OCI-LY3 (cell line): ENCODE results near the gene TEX14.

Experiments
- H2AFZ ChIP-seq: fragments of 200-600, 300-600 bp; shearing (Covaris generic); 2 replicates; pipeline ENCODE4 v1.6.0; 2014; ENCODE audit warnings: antibody characterized with exemption, low read depth, low read length
- H3K27ac ChIP-seq: fragments of 200-600, 300-600 bp; sonication (generic); 2 replicates; pipeline ENCODE4 v1.5.1; 2014; ENCODE audit warnings: mild to moderate bottlenecking, low read length, moderate library complexity, mixed read lengths
- H3K27me3 ChIP-seq: fragments of 200-600, 300-600 bp; sonication (generic); 2 replicates; pipeline ENCODE4 v1.6.1; 2014; ENCODE audit warnings: low read depth, low read length, mixed read lengths
- H3K36me3 ChIP-seq: fragments of 200-600, 300-600 bp; sonication (generic); replicated peaks from 2 replicates; pipeline ENCODE3; 2014; ENCODE audit warnings: low read depth, low read length, mixed read lengths
- H3K4me1 ChIP-seq: fragments of 300-600, 200-600 bp; sonication (generic); 2 replicates; pipeline ENCODE4 v1.6.1; 2014; ENCODE audit warnings: low read length, mixed read lengths
- H3K4me2 ChIP-seq: fragments of 200-600, 300-600 bp; sonication (generic); 2 replicates; pipeline ENCODE4 v1.6.1; 2014; ENCODE audit warnings: low read length, mixed read lengths
- H3K4me3 ChIP-seq: fragments of 300-600, 200-600 bp; sonication (generic); 2 replicates; pipeline ENCODE4 v1.5.1; 2014; ENCODE audit warnings: antibody characterized with exemption, mild to moderate bottlenecking, low read length, moderate library complexity
- H3K79me2 ChIP-seq: fragments of 300-600, 200-600 bp; shearing (Covaris generic); 2 replicates; pipeline ENCODE4 v1.6.1; 2014; ENCODE audit warnings: mild to moderate bottlenecking, low read length, mixed read lengths
- H3K9ac ChIP-seq: fragments of 300-600, 200-600 bp; shearing (Covaris generic); 2 replicates; pipeline ENCODE4 v1.6.0; 2014; ENCODE audit warnings: mild to moderate bottlenecking, low read length, moderate library complexity
- H3K9me3 ChIP-seq: fragments of 200-600, 300-600 bp; shearing (Covaris generic); 2 replicates; pipeline ENCODE4 v1.6.1; 2014; ENCODE audit warnings: low read length, mixed read lengths; ENCODE audit not compliant: insufficient read depth
- H4K20me1 ChIP-seq: fragments of 200-600, 300-600 bp; sonication (generic); 2 replicates; pipeline ENCODE4 v1.6.1; 2016; ENCODE audit warnings: low read length, mixed read lengths; ENCODE audit not compliant: insufficient read depth
- EZH2phosphoT487 ChIP-seq: fragments of 200-600 bp; shearing (Covaris generic); IDR thresholded peaks from 2 replicates; pipeline ENCODE4 v1.6.1; 2018; ENCODE audit warnings: antibody characterized with exemption, mixed run types, low read depth
- TF ChIP-seq, protein P1 (sequence below): fragments of 200-600, 300-600 bp; sonication (generic); IDR thresholded peaks from 2 replicates; pipeline ENCODE4 v1.5.1; 2014; ENCODE audit warnings: antibody characterized with exemption, low read length, low read depth

The TEX14 gene

DNA sequence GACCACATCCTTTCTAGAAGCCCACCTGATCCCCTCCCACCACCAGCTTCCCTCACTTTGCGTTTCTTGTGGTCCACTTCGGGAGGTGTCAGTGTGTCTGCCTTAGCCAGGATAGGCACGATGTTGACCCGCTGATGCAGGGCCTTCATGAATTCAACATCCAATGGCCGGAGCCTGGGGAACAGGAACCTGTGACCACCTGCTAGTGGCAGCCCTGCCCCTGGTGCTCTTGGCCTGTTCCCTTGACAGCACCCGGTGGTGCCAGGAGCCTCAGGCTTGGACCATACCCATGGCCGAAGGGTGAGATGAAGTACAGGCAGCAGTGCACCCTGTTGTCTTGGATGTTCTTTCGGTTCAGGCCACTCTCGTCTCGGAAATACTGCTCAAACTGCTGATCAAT lies 170.2 kb downstream of the TEX14 start:
- Histone ChIP-seq H3K36me3 (no peaks in the 10 kb centered on the region), H3K9ac (no peak overlapping the region), H4K20me1 (no peaks in the 10 kb centered on the region), H3K4me2 (no peak overlapping the region), H3K27me3 (no peaks in the 10 kb centered on the region), H3K4me3 (no peak overlapping the region), H3K79me2 (peaks cover 7% of the 10 kb centered on the region), H3K4me1 (peaks cover 20% of the 10 kb centered on the region), H3K9me3 (no peaks in the 10 kb centered on the region), H3K27ac (no peak overlapping the region), H2AFZ (no peak overlapping the region)
- TF ChIP-seq EZH2phosphoT487, result no peak
- TF ChIP-seq, protein P1, sequence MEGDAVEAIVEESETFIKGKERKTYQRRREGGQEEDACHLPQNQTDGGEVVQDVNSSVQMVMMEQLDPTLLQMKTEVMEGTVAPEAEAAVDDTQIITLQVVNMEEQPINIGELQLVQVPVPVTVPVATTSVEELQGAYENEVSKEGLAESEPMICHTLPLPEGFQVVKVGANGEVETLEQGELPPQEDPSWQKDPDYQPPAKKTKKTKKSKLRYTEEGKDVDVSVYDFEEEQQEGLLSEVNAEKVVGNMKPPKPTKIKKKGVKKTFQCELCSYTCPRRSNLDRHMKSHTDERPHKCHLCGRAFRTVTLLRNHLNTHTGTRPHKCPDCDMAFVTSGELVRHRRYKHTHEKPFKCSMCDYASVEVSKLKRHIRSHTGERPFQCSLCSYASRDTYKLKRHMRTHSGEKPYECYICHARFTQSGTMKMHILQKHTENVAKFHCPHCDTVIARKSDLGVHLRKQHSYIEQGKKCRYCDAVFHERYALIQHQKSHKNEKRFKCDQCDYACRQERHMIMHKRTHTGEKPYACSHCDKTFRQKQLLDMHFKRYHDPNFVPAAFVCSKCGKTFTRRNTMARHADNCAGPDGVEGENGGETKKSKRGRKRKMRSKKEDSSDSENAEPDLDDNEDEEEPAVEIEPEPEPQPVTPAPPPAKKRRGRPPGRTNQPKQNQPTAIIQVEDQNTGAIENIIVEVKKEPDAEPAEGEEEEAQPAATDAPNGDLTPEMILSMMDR, result no peak

DNA sequence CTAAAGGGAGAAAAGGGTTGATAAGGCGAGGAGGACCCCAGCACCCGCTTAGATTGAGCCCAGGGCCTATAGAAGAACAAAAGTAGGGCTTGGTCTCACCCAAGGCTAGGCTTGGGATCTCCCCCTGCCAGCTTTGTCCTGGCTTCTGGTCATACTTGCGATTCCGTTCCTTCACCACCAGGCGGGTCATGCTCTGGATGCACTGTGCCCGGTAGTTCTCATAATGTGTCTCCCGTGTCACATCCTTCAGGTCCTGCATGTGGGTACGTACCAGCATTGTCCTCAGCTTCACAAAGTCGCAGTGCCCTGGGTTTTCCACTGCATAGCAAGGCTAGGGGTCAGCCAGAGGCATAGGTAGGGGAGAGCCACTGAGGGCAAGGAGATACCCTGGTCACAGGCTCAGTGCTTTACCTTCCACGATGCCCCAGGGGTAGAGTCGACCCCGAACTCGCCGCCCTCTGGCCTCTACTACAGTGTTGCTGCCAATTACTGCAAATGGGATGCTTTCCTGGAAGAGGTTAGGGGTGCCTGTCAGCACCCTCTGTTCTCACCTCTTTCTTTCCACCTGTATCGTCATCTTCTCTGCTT lies 170.9 kb downstream of the TEX14 start:
- peaks cover 20% of the 10 kb centered on the region for H3K4me1 ChIP-seq
- no peaks in the 10 kb centered on the region for H4K20me1 ChIP-seq
- peaks cover 8% of the 10 kb centered on the region for H3K79me2 ChIP-seq
- H3K4me3 ChIP-seq, result peak overlapping the region; percentile 91
- H3K27me3 ChIP-seq, result no peaks in the 10 kb centered on the region
- H2AFZ ChIP-seq, result 0 out of 2 replicates have a peak overlapping the region, but pooled peaks have one; percentile 47
- H3K9me3 ChIP-seq, result no peaks in the 10 kb centered on the region
- H3K4me2 ChIP-seq, result peak overlapping the region; percentile 99
- no peak for TF ChIP-seq EZH2phosphoT487
- TF ChIP-seq, protein P1, result peak; percentile 33
- H3K27ac ChIP-seq, result no peak overlapping the region
- H3K9ac ChIP-seq, result peak overlapping the region; percentile 43
- H3K36me3 ChIP-seq, result no peaks in the 10 kb centered on the region

DNA sequence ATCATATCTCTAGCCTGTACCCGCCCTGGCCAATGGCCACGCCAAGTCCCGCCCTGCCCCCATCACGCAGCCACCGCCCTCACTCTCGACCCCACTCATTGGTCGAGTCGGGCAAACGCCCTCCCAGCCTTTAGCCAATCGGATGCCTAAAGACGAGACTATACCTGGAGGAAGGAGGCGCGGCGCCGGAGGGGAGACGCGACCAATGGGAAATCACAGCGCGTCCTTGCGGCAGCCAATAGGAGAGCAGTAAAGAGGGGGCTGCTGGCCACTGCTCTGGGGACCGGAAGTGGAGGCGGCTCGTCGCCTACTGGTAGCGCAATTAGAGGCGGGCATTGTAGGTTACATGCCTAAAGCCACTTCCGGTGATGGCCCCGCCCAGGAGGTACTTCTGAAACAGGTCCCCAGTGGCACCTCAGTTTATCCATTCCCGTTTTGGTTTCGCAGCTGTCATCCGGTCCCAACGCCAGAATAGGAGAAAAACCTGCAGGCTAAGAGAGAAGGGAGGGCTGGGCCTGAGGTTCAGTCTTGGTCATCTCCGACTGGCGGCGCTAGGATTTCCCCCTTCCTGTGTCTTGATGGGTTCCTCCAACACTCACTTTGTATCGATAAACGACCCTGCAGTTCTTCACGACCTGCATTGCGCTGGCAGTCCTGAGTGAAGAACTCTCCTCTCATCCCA lies 173.8 kb downstream of the TEX14 start:
- Histone ChIP-seq H3K36me3 (peaks cover 7% of the 10 kb centered on the region), H4K20me1 (peaks cover 7% of the 10 kb centered on the region; the same call in 1 of the 2 replicates), H3K79me2 (peaks cover 21% of the 10 kb centered on the region), H3K9ac (peak overlapping the region; percentile 84), H3K4me2 (peak overlapping the region; percentile 99), H3K9me3 (no peaks in the 10 kb centered on the region), H3K27ac (peak overlapping the region; percentile 91), H3K4me3 (peak overlapping the region; percentile 95), H3K4me1 (peaks cover 30% of the 10 kb centered on the region), H3K27me3 (no peaks in the 10 kb centered on the region), H2AFZ (peak overlapping the region; percentile 90)
- TF ChIP-seq, protein P1, result no peak
- no peak for TF ChIP-seq EZH2phosphoT487

DNA sequence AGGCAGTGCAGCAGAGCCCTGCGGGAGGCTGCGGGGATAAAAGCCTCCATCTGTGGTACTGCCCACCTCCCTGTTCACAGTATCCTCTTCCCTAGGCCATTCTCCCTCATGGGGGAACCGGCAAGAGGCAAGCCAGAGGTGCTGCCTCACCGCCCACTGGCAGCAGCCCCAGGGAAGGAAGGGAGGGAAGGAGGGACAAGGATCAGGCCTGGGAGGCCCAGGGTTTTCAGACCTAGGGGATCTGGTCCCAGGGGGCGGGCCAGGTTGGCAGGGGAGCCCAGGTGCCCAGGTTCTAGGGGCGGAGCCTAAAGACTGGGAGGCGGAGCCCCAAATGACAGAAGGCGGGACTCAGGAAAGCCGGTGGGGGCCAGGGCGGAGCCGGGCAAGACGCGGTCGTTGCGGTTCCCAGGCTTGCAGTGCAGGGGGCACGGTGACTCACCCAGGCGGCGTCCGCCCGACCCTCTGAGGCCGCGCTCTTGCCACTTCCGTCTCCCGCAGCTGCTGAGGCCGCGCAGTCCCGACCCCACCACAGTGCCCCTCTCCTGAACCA lies 174.4 kb downstream of the TEX14 start:
- H3K27me3 ChIP-seq, result no peaks in the 10 kb centered on the region
- H4K20me1 ChIP-seq, result peaks cover 11% of the 10 kb centered on the region
- peak overlapping the region; percentile 95 for H3K4me2 ChIP-seq
- H2AFZ ChIP-seq, result 0 out of 2 replicates have a peak overlapping the region, but pooled peaks have one; percentile 34
- H3K27ac ChIP-seq, result peak overlapping the region; percentile 60
- H3K36me3 ChIP-seq, result peaks cover 12% of the 10 kb centered on the region
- H3K79me2 ChIP-seq, result peaks cover 28% of the 10 kb centered on the region
- peaks cover 37% of the 10 kb centered on the region for H3K4me1 ChIP-seq
- TF ChIP-seq EZH2phosphoT487, result no peak
- TF ChIP-seq, protein P1, result no peak
- peak overlapping the region; percentile 80 for H3K9ac ChIP-seq
- H3K4me3 ChIP-seq, result peak overlapping the region; percentile 95
- H3K9me3 ChIP-seq, result no peaks in the 10 kb centered on the region
